M059J (cell line): ENCODE results near the gene NEK8. TPM values are rescaled to one million over a fixed set of nuclear protein-coding genes. Genes with fewer than 3 reads are reported as not detected.

Source experiments
- DNase-seq: peaks from one replicate; pipeline ENCODE4 v3.0.0-alpha.2; 2012; ENCODE audit warnings: low read depth
- total RNA-seq: library from RNA; depleted of rRNA; stranded (reverse); fragments of >200 nt; shearing (Covaris generic); gene quantifications from 2 replicates; pipeline ENCODE4 v1.2.3, GENCODE V29; 2014; rRNA removed

The NEK8 gene
- total RNA-seq = 2.4 and 2.6 TPM in 2 replicates

DNA sequence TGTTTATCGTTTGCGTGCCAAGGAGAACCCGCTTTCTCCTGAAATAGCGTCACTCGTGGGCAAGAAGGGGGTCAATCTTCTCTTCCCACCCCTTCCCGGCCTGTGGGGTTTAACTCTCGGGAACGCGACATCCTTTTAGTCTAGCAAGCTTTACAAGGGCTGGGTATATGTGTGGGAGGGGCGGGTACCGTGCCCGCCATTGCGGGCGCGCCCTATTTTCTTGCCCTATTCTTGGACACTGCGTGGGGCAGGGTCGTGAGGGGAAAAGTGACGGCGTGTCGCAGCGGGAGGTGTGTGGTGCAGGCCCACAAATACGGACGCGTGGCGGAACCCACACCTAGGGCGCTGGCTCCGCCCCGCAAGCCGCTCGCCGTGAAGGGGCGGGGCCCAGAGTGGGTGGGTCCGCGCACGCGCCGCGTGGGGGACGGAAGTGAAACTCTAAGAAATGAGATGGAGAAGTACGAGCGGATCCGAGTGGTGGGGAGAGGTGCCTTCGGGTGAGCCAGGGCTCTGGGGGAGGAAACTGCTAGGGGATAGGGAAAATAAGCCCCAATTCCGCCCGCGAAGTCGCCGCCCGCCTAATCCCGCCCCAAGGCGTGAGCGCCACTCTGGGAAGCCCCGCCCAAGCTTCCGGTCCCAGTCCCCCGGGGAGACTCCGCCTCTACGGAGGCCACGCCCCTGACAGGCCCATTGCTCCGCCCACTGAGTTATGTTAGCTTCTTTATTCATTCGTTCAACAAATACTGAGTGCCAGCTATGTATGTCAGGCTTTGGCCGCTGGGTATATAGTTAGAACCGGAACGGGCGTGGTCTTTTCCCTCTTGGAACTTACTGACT lies at the start of gene NEK8:
Gene NEK8, plus strand, starts transcription at position 425 of the 837 bp plus-strand sequence. Its CDS starts 26 bp downstream, at position 451.
- DNase-seq = peak; percentile 90

- DNase-seq = no peak
These were observed 45.9 kb upstream of the NEK8 start for GRCh38 chr17:28682655-28683054.

DNA sequence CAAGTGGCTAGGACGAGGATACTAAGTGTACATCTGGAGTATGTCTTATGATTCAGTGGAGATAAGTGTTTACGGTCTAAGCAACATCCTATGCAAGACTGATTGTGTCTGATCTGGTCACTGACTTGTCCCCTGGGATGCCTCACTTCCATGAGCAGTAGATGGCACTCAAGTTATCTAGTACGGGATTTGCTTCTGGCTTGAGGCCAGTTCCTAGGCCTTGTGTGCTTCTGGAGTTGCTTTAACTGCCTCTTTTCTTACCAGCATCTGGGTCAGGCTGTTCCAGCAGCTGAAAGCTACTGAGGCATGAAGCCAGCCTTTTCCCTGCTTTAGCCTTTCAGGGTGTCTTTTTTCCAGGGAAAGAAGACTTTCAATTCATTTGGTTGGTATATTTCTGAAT lies 43.6 kb upstream of the NEK8 start:
- DNase-seq = peak; percentile 12

DNA sequence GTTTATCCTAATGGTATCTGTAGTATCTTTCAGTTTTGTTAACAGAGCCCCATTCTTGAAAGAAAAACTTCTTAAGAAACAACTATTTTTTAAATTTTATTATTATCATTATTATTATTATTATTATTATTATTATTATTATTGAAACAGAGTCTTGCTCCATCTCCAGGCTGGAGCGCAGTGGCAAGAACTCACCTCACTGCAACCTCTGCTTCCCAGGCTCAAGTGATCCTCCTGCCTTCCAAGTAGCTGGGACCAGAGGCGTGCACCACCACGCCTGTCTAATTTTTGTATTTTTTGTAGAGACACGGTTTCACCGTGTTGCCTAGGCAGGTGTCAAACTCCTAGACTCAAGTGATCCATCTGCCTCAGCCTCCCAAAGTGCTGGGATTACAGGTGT lies 43.2 kb upstream of the NEK8 start:
- no peak for DNase-seq

DNA sequence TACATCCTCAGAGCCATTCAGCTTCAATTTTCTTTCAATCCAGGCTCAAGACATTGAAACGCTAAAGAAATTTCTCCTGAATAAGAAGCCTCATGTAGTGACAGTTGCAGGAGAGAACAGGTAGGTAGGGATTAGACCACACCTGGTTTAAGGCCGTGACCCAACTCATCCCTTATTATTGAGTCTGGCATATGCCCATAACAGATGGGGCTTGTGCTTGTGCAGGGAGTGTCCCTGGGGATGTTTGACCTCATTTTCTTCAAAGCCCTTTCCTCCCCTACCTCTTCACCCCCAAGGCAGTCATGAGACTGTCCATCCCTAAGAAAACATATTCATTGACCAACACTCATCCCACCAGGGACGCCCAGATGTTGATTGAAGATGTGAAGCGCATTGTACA lies 42.3 kb upstream of the NEK8 start:
- DNase-seq = no peak

DNA sequence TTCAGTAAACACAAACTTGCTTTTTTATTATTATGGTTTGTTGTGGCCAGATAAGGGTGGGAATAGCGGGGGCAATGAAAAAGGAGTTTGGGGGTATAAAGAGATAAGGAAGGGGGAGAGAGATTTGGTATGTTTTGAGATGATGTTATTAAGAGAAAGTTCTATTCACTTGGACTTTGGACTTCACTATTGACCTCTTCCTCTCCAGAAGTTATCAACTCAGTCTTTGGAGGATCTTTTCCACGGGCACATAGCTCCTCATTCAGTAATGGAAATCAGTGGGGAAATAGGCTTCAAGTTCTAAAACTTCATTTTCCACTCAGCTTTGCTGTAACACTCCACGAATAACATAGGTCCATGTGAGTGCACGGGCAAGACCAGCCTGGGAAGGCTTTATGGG lies 40.1 kb upstream of the NEK8 start:
- no peak for DNase-seq

DNA sequence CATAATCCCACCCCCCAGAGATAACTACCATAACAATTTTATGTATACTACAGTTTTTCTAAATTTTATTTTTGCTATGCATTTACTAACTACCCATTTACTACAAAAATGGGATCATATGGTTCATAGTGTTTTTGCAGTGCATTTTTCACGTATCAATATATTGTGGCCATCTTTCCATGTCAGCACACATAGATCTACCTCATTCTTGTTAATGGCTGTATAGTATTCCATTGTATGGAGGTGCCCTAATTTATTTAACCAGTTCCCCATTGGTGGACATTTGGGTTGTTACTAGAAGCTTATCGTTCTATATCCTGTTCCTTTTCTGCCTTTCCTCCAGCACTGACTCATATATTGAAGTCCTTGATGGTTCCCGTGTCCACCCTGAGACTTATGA lies 39.6 kb upstream of the NEK8 start:
- DNase-seq = no peak

GRCh38 chr17:28693869-28694268 lies 34.7 kb upstream of the NEK8 start:
- no peak for DNase-seq

- no peak for DNase-seq
These were observed 30.2 kb upstream of the NEK8 start for GRCh38 chr17:28698253-28698941.

DNA sequence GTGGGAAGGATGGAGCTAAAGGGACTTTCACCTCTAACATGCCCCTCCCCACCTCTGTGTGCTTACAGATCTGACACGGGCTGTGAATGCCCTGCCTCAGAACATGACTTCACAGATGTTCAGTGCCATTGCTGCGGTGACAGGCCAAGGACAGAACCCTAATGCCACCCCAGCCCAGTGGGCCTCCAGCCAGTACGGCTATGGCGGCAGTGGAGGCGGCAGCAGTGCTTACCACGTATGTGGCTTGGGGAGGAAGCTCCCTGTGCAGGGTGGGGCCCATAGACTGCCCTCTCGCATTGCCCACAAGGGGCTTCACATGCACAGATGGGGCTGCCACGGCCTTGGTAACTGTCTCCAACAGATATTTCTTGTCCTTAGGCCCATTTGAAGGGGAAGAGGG lies 28.3 kb upstream of the NEK8 start:
- DNase-seq = no peak

- DNase-seq = no peak
These were observed 27.6 kb upstream of the NEK8 start for GRCh38 chr17:28700830-28701492.

DNA sequence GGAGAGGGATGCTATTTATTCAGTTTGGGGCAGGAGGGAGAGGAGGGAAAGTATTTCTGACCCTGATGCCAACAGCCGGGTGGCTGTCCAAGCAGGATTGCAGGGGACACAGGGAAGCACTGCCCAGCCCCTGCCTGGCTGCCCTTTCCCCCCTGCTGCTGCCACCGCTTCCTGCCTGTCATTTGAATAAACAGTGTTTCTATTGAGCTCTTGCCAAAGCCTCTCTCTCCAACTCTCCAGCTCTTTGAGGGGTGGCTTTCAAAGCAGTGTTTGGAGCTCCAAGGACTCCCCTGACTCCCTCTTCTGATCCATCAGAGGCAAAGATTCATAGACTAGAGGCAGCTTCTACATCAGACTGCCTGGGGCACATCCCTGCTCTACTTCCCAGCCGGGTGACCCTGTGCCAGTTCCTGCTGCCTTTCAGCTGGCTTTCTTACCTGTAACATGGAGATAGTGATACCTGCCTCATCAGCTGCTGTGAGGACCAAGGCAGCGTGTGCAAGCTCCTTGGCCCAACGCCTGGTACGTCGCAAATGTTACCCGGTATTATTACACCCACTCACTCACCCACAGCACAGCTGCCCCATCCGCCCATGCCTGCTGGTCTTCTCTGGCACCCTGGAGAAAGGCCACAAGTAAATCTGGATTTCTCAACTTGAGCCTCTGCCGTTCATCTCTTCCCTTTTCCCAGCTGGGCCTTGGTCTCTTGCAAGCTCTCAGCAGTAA lies 26.4 kb upstream of the NEK8 start:
- DNase-seq = no peak

- DNase-seq = no peak
These were observed 25.8 kb upstream of the NEK8 start for GRCh38 chr17:28702752-28703150.

GRCh38 chr17:28703552-28704218 lies 24.9 kb upstream of the NEK8 start:
- no peak for DNase-seq

- no peak for DNase-seq
These were observed 24.2 kb upstream of the NEK8 start for GRCh38 chr17:28704219-28704858.

- no peak for DNase-seq
These were observed 23.4 kb upstream of the NEK8 start for GRCh38 chr17:28705074-28705659.

- no peak for DNase-seq
These were observed 22.8 kb upstream of the NEK8 start for GRCh38 chr17:28705728-28706334.

DNA sequence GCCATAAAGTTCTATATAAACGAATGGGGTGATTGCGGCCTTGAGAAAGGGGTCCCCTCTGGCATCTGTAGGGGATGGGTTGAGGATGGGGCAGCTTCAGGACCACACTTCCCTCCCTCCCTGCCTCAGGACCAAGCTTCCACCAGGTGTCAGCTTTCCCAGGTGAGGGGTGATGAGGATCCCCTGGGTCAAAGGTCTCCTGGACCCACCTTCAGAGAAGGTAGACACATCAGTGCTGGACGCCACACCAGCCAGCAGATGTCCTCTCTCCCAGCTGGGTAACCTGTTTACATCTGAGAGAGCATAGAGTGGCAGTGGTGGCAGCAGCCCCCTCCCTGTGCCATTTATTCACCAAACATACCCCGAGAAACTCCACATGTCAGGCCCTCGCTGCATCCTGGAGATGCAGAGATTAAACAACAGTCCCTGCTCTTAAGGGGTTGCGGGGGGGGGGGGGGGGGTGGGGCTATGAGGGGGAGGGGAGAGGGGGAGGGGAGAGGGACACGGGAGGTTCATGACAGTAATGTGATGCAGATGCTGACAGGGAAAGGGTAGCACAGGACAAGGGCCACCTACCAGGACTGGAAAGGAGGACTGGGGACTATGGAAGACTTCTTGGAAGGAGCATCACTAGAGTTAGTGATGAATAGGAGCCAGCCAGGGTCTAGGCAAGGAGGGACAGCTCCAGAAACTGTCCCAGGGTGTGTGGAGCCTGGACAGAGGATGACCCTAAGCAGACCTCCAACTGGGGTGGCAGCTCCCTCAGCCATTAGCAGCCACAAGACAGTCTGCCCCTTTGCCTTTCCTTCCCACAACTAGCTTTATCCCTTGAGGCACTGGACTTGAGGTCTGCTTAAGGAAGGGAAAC lies 21.9 kb upstream of the NEK8 start:
- no peak for DNase-seq

GRCh38 chr17:28707339-28707720 lies 21.3 kb upstream of the NEK8 start:
- DNase-seq = no peak
